Cardiac muscle cell (in vitro differentiated cells and primary cell): ENCODE data around the gene TDP2. TPM values are rescaled to one million over a fixed set of nuclear protein-coding genes. Genes with fewer than 3 reads are reported as not detected.

Source experiments
- DNase-seq, 2 donors: peaks; one replicate each; pipeline versions ENCODE4 v3.0.0 to v3.0.0-alpha.2; 2010 to 2017; ENCODE audit warnings: low read depth in 1 of 2, low spot score in 1 of 2
- H3K27ac ChIP-seq: fragments of 200-600 bp; sonication (generic); 2 replicates; pipeline ENCODE4 v1.5.1; 2016
- H3K27me3 ChIP-seq: fragments of 200-600 bp; sonication (generic); 2 replicates; pipeline ENCODE4 v1.6.0; 2016; ENCODE audit warnings: control low read depth
- H3K36me3 ChIP-seq: fragments of 200-600 bp; sonication (generic); 2 replicates; pipeline ENCODE4 v1.5.1; 2016; ENCODE audit warnings: control low read depth
- H3K4me1 ChIP-seq: fragments of 200-600 bp; sonication (generic); 2 replicates; pipeline ENCODE4 v1.8.1; 2017; ENCODE audit warnings: low read depth, mild to moderate bottlenecking, mixed run types
- H3K4me3 ChIP-seq: fragments of 200-600 bp; sonication (generic); 2 replicates; pipeline ENCODE4 v1.5.1; 2016; ENCODE audit warnings: mild to moderate bottlenecking
- H3K9me3 ChIP-seq: fragments of 200-600 bp; sonication (generic); 2 replicates; pipeline ENCODE4 v1.5.1; 2017; ENCODE audit warnings: low read depth, mild to moderate bottlenecking, control low read depth
- polyA plus RNA-seq: library from polyadenylated mRNA; unstranded; fragments of >200 nt; fragmentation: Nextera tagmentation; extraction: Ambion mirVana; gene quantifications from 2 replicates; pipeline ENCODE4 v1.2.1, GENCODE V29; 2016
- total RNA-seq: library from RNA; depleted of rRNA; stranded (reverse); fragments of >200 nt; gene quantifications from 2 replicates; pipeline ENCODE4 v1.2.3, GENCODE V29; 2016
- TF ChIP-seq, protein P1 (sequence below): IDR thresholded peaks from 2 replicates; pipeline ENCODE4 v1.5.1; 2012; ENCODE audit warnings: low read depth, mild to moderate bottlenecking, low read length

Gene TDP2
- total and polyA plus RNA-seq, 2 experiments from 2014 or later, result 46.6 to 59.0 TPM

DNA sequence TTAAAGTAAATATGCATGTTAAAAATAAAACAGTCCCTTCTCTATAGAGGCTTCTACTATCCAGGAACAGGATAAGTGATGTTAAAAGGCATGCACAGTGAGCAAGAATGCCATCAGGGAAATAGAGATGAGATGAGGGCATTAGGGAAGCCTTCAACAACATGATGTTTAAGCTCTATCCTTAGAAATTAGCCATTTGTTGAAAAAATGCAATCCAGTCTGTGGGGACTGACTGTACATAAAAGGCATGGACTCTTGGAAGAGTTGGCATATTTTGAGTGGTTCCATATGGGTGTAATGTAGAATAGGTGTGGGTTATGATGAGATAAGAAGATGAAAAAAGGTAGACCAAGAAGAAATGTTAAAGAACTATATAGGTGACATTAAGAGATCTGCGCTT is 26.5 kb downstream of the TDP2 start:
- peaks cover 1% of the 10 kb centered on the region for H3K4me1 ChIP-seq
- peaks cover 17% of the 10 kb centered on the region for H3K27me3 ChIP-seq
- TF ChIP-seq, protein P1, sequence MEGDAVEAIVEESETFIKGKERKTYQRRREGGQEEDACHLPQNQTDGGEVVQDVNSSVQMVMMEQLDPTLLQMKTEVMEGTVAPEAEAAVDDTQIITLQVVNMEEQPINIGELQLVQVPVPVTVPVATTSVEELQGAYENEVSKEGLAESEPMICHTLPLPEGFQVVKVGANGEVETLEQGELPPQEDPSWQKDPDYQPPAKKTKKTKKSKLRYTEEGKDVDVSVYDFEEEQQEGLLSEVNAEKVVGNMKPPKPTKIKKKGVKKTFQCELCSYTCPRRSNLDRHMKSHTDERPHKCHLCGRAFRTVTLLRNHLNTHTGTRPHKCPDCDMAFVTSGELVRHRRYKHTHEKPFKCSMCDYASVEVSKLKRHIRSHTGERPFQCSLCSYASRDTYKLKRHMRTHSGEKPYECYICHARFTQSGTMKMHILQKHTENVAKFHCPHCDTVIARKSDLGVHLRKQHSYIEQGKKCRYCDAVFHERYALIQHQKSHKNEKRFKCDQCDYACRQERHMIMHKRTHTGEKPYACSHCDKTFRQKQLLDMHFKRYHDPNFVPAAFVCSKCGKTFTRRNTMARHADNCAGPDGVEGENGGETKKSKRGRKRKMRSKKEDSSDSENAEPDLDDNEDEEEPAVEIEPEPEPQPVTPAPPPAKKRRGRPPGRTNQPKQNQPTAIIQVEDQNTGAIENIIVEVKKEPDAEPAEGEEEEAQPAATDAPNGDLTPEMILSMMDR, result no peak
- H3K27ac ChIP-seq, result no peak overlapping the region
- H3K9me3 ChIP-seq, result no peaks in the 10 kb centered on the region
- no peak overlapping the region for H3K4me3 ChIP-seq
- no peak for DNase-seq
- no peaks in the 10 kb centered on the region for H3K36me3 ChIP-seq

GRCh38 chr6:24636681-24637080 is 30.0 kb downstream of the TDP2 start:
- Histone ChIP-seq H3K36me3 (no peaks in the 10 kb centered on the region), H3K9me3 (no peaks in the 10 kb centered on the region), H3K4me3 (no peak overlapping the region), H3K4me1 (peaks cover 20% of the 10 kb centered on the region), H3K27ac (no peak overlapping the region), H3K27me3 (no peaks in the 10 kb centered on the region)
- DNase-seq, result no peak
- TF ChIP-seq, protein P1, result no peak

DNA sequence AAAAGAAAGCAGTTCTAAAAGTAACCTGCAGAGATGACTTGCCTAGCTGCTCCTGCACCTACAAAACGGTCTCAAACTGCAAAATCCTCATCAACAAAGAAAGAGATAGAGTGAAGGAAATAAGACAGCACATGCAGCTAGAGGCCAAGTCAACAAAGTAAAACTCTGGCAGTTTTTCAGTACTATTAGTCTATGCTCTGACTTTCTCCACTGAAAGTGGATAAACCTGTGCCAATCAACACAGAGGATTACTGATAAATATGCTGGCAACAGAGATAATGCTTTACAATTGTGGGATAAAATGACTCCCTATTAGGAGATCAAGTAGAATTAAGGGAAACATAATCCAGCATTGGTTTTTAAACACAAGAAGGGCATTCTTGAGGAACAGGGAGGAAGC is 34.1 kb downstream of the TDP2 start:
- TF ChIP-seq, protein P1, result no peak
- Histone ChIP-seq H3K9me3 (no peaks in the 10 kb centered on the region), H3K4me3 (no peak overlapping the region), H3K36me3 (no peaks in the 10 kb centered on the region), H3K27ac (peak overlapping the region; percentile 93), H3K27me3 (no peaks in the 10 kb centered on the region), H3K4me1 (peaks cover 31% of the 10 kb centered on the region)
- DNase-seq, result no peak

- TF ChIP-seq, protein P1, result no peak
Measured at GRCh38 chr6:24631671-24632070, 35.0 kb downstream of the TDP2 start.

DNA sequence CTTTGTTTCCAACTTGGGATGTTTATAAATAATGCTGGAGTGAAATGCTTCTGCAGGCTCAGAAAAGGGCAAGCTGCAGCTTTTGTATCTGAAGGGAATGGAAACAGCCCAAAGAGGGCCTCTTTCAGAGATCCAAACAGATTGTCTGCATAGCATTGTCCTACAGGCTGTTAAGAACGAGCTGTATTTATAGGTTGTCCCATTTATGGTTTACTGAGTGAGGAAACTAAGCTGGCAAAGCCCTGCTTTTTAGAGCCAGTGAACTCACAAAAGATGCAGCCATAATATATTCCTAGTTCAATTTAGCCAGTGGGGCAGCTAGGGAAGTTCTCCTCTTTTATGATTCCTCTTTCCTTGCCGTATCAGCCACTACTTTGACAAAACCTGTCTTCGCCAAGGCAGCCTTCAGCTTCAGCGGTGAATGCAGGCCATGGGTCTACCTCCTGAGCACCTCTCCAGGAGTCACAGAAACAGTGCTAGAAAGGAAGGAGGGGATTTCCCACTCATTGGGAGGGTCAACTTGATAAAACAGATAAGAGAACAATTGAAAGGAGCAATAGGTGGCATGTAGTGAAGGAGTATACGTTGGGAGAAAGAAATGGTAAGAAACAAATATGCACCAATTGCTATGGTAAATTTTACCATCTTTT is 35.7 kb downstream of the TDP2 start:
- Histone ChIP-seq H3K36me3 (no peaks in the 10 kb centered on the region), H3K9me3 (no peaks in the 10 kb centered on the region), H3K4me1 (peaks cover 31% of the 10 kb centered on the region), H3K27me3 (no peaks in the 10 kb centered on the region), H3K27ac (peak overlapping the region; percentile 93), H3K4me3 (no peak overlapping the region)
- TF ChIP-seq, protein P1, result no peak
- peak in 1 of 2 donors; percentile 58 for DNase-seq

More at GRCh38 chr6:24631671-24632070, 35.0 kb downstream of the TDP2 start:
- H3K9me3 ChIP-seq, result no peaks in the 10 kb centered on the region
- H3K4me1 ChIP-seq, result peaks cover 31% of the 10 kb centered on the region
- no peaks in the 10 kb centered on the region for H3K27me3 ChIP-seq
- peak in 1 of 2 donors; percentile 37 for DNase-seq
- H3K27ac ChIP-seq, result peak overlapping the region; percentile 93
- H3K36me3 ChIP-seq, result no peaks in the 10 kb centered on the region
- H3K4me3 ChIP-seq, result no peak overlapping the region
